Measurements from ENCODE around the gene AK2.
"Not testable (repeated sequence)": the region's sequence is repeated elsewhere in the genome, so short reads cannot be mapped to it uniquely, and the experiment has no call there.

The AK2 gene

DNA sequence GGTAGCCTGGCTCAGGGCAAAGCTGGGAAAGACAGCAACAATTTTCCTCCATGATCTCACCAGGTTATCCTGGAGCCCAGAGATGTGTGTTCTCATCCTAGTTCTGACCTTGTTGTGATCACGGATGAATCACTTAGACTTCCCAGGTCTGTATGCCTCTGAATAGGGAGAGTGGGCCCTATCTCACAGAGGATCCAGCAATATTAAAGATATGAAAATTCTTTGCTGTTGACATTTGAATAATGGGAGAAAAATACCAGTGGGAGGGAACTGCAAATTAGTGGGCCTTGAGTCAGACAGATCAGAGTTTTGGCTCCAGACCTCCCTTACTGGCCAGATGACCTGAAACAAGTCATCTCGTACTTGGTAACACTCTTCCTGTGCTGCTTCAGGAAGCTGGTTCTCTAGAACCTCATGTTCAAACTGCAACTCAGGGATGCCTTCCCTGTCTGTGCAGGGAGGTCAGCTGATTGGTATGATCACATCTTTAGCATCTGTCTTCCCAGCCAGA lies 39.2 kb downstream of the AK2 start:
- no peak for DNase-seq

DNA sequence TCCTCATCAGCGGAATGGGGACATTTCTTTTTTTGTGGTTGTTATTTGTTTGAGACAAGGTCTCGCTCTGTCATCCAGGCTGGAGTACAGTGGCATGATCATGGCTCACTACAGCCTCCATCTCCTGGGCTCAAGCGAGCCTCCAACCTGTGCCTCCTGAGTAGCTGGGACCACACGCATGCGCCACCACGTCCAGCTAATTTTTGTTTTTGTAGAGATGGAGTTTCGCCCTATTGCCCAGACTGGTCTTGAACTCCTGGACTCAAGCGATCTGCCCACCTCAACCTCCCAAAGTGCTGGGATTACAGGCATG lies 43.4 kb downstream of the AK2 start:
- DNase-seq, result not testable (repeated sequence)

DNA sequence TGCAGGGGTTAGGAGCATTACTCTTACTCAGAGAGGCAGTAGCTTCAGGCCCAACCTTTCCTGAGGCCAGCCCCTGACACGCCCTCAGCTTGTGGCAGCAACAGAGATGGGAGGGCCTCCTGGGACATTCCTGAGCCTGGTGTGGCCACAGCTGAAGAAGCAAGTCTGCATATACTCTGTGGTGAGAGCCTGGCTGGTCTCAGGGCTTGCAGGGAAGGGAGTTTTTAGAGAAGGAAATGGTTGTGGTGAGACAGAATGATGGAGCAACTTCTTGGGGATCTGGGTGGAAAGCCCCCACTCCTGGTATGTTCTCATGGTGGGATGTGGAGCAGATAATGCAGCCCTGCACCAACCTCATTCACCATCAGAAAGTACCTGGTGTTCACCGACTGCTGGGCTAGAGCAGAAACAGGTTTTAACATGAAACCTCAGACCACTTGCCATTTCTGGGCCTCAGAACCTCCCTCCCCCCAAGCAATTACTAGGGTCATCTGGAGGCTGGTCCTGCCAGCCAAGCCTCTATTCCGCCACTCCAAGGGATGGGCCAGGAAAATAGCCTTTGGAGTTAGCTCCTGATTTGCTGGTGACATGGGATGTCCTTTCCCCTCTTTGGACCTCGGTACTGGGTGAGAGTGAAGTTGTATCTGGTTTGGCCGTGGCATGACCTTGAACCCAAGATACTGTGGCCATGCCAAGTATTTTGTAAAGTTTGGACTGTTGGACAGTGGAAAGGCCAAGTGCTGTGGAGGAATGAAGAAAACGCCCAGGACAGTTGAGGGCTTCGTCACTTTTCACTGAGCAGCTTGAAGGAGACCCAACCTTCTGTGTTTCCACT lies 44.0 kb downstream of the AK2 start:
- DNase-seq, result no peak

DNA sequence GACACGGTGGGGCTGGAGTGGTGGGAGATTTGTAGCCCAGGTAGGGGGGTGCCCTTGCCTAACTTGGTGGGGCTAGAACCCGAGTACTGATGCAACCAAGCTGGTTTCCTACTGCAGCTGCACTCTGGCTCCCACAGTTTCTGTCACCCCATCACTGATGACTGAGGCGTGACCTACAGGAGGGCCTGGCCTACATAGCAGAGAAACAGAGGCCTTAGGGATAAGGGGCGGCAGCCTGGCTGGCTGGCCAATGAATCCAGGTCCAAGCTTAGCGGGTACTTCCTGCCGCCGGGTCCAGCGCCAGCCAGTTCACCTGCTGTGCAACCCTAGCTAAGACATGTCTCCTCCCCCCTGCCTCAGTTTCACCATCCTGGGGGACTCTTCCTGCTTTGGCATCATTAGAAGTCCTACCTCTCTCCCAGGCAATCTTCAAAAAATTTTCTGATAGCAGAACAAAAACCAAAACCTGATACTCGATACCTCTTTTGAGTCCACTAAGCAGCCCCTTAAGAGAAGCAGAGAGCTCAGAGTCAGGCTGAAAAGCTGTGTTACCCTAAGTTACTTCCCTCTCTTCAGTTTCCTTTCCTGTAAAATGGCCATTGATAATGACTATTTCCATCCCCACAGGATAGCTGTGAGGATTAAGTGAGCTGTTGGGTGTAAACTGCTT lies 44.7 kb downstream of the AK2 start:
- DNase-seq, result no peak

DNA sequence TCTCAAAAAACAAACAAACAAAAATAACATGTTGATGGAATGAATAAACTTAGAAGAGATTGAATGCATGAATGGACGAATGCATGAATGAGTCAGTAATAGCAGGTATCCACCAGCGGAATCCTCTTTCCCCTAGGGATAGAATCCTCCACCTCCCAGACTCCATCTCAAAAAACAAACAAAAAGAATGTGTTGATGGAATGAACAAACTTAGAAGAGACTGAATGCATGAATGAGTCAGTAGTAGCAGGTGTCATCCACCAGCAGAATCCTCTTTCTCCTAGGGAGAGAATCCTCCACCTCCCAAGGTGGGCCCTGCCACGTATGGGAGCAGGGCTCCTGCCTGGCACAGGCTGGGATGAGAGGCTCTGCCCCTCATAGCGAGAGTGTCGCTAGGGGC lies 45.3 kb downstream of the AK2 start:
- no peak for DNase-seq

DNA sequence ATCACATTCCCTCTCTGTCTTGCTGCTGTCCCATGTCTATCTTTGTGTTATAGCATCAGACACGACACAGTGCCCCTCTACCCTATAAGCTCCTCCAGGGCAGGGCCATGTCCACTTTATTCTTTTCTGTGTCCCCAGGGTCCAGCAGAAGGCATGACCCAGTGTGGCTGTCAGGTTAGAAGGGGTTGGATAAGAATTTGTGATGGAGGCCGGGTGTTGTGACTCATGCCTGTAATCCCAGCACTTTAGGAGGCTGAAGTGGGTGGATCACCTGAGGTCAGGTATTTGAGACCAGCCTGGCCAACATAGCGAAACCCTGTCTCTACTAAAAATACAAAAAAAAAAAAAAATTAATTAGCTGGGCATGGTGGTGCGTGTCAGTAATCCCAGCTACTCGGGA lies 45.8 kb downstream of the AK2 start:
- no peak for DNase-seq

DNA sequence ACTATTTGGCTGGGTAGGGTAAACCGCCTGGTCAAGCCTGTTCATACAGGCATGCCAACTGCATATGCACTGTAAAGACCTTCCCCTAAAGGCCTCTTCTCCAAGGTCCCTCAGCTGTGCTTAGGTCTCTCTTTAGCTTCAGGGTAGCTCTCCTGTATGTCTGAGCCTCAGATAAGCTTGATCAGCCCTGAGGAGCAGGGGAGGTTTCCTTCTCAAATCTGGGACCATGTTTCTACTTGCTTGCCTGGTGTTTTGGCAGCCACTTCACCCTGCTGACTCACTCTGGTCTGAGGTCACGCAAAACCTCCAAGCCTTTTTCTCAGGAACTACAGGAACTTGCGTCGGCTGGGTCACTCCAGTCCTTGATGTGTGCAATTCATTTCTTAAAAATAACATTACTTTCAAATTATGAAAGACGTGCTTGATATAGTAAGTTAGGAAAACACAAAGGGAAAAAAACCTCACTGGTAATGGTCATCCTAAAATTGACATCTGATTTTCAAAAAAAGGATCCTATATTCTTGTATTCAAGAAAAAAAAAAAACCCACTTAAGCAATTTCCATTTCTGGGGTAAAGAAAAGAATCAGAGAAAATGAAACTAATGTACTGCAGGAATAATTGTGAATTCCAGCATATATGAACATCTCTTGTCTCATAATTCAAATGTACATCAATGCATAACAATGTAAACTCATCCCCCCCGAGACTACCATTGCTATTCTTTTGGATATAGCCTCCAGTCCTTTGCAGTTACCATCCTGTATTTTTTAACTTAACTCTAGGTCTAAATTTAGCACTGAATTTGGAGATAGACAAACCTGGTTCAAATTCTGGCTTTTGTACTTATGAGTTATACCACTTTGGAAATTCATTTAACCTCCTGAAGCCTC lies 47.3 kb downstream of the AK2 start:
- no peak for DNase-seq

DNA sequence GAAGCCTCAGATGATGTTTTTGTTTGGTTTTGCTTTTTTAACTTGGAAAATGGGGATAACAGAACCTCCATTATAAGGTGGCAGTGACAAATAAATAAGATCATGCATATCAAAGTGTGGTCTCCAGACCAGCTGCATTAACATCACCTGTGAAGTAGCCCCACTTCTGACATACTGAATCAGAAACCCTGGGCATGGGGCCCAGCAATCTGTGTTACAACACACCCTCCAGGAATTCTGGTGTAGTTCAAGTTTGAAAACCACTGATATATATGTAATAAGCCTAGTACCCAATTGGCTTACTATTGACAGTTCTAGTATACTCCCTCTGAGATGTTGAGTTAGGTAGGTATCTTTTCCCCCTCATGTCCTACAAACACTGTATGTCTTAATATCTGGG lies 48.0 kb downstream of the AK2 start:
- DNase-seq, result no peak

DNA sequence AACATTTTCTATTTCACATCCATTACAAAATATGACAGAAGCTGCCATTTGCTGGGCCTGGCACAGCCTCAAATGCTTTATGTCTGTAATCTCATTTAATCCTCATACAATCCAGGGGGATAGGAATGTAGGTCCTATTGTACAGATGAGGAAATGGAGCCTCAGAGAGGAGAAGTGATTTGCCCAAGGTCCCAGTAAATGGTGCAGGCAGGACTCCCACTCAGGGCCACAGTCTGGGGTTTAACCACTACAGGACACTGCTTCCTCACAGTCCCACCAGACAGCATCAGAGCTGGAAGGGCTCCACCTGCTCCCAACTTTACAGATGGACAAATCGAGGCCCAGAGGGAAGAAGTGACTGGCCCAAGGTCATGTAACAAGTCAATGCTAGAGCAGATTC lies 51.5 kb downstream of the AK2 start:
- DNase-seq, result no peak

DNA sequence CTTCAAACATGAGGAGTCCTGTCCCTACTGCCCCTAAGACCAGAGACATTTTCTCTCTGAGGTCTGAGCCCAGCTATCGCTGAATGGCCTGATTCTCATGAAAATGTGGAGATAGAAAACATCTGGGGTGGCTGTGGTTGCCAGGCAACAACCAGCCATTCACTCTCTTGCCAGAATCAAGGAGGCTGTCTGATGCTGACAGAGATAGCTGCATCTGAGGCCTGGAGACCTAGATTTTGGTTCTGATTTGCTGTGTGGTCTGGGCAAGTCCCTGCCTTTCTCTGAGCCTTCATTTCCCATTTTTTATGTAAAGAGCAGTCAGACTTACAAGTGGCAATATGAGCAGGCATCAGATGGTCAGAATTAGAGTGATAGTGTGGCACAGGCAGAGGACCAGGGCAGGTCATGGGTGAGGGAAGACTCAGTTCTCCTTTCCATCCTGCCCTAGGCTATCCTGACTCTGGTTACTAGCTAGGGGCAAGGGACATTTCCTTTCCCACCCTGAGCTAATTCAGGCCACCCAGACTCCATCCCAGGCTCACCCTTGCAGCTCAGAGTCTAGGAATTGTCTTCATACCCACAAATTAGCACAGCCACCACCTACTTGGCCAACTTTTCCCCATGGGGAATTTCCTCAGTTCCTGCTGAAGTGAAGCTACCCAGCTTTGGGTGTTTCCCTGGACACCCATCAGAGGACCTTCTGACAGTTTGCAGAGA lies 52.1 kb downstream of the AK2 start:
- no peak for DNase-seq

DNA sequence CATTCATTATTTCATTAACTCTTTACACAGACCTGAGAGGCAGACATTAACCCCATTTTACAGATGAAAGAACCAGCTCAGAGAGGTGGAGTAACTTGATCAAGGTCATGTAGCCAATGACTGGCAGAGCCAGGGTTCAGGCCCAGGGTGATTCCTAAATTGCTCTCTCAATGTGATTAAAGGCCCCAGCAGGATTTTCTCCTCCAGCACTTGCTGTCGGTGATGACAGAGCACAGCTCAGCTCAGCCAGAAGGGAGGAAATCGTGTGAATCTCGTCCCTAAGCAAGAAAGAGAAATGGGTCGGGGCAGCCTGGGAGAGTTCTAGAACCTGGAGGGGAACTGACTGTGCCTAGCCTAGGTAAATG lies 52.6 kb downstream of the AK2 start:
- no peak for DNase-seq

DNA sequence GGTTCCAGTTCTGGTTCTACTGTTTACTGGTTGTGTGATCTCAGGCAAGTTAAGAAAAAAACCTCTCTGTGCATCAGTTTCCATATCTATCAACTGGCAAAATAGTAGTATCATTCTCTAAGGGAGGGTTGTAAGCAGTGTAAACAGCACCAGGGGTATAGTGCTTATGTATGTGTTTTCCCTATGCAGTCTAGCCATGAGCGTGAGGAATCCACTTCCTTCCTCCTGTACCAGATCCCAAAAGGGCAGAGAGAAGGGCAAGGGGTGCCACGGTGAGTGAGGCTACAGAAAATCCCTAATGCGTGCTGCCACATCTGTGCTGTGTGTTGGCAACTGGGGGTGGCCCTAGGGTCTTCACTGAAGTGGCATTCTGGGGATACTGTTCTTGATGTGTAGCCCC lies 53.7 kb downstream of the AK2 start:
- no peak for DNase-seq

DNA sequence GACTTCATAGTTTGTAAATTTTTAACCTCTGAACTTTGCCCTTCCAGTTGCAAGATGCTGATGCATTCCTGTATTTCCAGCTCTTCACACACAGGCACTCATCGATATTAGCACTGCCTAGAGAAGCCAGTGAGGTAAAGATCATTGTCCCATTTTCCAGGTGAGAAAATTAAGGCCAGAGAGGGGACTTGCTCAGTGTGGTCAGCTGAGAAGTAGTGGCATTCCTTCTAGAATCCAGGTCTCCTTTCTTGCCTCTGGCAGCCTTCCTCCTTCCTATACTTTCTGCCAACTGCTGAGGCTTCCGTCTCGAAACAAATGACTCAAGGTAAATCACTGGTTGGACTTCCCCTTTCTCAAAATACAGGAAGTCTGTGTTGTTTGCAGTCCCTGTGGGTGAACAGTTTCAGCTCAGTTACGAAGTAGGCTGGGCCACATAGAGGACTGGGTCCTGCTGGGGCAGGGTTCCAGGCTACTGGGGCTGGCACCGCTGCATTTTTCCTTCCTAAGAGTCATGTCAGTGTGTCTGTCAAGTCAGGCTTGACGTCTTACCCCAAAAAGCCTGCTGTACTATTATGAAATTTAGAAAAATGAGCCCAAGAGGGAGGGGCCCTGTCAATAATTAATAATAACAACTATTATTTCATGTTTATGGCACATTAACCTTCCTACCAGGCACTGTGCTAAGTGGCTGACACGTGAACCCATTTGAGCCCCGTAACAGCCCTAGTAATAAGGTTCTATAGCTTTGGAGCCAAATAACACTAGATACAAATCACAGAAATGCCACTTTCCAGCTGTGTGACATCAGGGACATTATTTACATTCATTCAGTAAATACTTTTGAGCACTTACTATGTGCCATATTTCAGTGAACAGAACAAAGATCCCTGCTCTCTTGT lies 55.4 kb downstream of the AK2 start:
- no peak for DNase-seq

DNA sequence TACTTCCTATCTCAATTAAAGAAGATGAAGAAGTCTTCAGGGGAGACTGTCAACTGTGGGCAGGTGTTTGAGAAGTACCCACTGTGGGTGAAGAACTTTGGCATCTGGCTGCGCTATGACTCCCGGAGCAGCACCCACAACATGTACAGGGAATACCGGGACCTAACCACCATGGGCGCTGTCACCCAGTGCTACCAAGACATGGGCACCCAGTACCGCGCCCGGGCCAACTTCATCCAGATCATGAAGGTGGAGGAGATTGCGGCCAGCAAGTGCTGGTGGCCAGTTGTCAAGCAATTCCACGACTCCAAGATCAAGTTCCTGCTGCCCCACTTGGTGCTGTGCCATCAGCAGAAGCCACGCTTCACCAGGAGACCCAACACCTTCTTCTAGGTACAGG lies 56.6 kb downstream of the AK2 start:
- DNase-seq, result no peak

DNA sequence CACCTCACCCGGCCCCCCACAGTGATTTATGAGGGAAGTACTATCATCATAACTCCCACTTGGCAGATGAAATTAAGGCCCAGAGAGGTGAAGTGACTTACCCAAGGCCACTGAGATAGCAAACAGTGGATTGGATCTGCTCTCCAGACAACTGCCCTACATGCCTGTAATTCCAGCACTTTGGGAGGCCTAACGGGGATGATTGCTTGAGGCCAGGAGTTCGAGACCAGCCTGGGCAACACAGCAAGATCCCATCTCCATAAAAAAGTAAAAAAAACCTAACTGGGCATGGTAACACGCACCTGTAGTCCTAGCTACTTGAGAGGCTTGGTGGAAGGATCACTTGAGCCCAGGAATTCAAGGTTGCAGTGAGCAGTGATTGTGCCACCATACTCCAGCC lies 57.8 kb downstream of the AK2 start:
- no peak for DNase-seq

DNA sequence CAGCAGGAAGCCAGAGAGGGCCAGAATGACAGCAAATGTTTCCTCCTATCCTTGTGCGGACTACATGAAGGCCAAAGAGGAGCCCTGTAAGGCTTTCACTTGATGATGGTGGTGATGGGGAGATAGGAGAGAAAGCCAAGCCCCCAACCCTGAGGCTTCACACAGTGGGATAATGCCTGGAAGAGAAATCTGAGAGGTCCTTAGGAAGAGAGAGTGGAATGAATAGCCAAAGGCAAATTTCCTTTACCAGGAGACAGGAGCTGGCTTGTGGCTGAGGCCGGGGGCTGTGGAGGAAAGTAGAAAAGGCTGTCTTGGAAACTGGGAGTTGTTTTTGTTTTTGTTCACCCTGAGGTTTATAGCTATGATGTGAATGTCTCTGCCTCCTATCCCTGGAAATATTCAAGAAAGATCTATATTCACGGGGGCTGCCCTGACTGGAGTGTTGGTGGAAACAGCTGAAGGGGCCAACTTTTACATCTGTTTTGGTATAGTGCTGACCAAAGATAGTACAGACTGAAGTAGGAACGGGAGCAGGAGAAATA lies 59.1 kb downstream of the AK2 start:
- DNase-seq, result no peak

DNA sequence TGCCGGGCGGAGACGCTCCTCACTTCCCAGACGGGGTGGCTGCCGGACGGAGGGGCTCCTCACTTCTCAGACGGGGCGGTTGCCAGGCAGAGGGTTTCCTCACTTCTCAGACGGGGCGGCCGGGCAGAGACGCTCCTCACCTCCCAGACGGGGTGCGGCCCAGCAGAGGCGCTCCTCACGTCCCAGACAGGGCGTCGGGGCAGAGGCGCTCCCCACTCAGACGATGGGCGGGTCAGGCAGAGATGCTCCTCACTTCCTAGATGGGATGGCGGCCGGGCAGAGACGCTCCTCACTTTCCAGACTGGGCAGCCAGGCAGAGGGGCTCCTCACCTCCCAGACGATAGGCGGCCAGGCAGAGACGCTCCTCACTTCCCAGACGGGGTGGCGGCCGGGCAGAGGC lies 61.6 kb downstream of the AK2 start:
- DNase-seq, result not testable (repeated sequence)

DNA sequence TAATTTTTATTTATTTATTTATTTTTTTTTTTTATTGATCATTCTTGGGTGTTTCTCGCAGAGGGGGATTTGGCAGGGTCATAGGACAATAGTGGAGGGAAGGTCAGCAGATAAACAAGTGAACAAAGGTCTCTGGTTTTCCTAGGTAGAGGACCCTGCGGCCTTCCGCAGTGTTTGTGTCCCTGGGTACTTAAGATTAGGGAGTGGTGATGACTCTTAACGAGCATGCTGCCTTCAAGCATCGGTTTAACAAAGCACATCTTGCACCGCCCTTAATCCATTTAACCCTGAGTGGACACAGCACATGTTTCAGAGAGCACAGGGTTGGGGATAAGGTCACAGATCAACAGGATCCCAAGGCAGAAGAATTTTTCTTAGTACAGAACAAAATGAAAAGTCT lies 63.2 kb downstream of the AK2 start:
- DNase-seq, result not testable (repeated sequence)

DNA sequence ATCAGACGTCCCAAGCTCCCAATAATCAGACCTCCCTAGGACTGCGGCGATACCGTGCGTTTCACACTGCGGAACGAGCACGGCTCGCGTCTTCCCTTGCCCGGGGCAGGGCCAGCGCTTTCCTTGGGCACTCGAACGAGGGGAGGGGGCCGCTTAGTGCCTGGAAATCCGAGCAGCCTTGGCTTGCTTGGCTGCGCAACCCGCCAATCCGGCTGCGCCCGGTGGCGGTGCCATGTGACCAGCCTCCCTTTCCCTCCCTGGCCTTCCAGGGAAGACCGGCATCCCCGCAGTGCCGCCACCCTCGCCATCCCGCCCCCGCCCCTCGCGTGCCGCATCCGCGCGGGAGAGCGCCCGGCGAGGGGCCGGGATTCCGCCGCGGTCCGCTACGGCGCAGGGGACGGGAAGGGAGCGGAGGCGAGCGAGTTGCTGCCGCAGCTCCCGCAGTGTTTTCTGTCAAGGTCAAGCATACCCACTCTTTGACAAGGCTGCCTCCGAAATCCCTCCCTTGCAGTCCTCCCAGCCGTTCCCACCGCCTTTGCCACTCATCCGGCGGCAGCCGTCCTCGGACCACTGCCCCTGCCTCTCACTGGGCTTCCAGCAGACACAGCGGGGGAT lies 63.8 kb downstream of the AK2 start:
- DNase-seq, result peak; percentile 70

DNA sequence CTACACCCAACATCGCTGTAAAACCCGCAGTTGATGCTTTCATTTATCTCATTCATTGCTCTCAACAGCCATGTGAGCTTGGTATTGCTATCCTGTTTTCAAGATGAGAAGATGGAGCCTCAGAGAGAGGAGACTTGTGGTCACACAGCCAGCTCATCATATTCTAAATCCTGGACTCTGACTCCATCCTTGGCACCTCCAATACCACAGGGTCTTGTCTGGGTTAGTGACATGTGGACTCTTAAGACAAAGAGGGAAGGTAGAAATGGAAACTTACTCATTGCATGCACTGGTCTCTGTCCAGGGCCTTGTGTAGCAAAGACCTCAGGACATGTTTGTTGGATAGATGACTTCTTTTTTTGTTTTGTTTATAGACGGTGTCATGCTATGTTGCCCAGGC lies 65.1 kb downstream of the AK2 start:
- no peak for DNase-seq

DNA sequence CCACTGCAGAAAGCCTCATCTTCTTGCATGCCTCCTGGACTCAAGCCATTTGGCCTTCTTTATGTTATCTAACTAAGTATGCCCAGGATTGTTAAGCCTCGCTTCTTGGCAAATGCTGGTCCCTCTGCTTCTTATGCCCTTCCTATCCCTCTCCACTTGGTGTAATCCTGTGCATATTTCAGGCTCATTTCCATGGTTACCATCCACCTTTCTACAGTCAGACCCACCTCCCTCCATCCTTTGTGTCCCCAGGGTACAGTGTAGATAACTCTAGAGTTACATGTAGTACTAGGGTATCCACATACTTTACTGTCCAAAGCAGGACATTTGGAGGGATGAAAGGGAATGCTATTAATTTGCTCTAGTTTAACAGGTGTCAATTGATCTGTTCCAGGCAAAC lies 65.5 kb downstream of the AK2 start:
- no peak for DNase-seq
